H9 (cell line): ENCODE data around the gene TPRX1. TPM values are rescaled to one million over a fixed set of nuclear protein-coding genes. Genes with fewer than 3 reads are reported as not detected.
"Not testable (repeated sequence)": the region's sequence is repeated elsewhere in the genome, so short reads cannot be mapped to it uniquely, and the experiment has no call there.

ENCODE experiments used
- DNase-seq: peaks from one replicate; pipeline ENCODE4 v3.0.0-alpha.2; 2017
- H2AFZ ChIP-seq: one replicate; pipeline ENCODE4 v1.6.1; 2013; ENCODE audit warnings: mild to moderate bottlenecking, low read length, control low read depth, moderate library complexity
- H2AK5ac ChIP-seq: 2 replicates; pipeline ENCODE4 v1.6.1; 2013; ENCODE audit warnings: low read length, control low read depth, mixed read lengths; ENCODE audit not compliant: insufficient read length
- H2BK120ac ChIP-seq: one replicate; pipeline ENCODE4 v1.6.1; 2013; ENCODE audit warnings: low read depth, mild to moderate bottlenecking, low read length, control low read depth, inconsistent platforms; ENCODE audit not compliant: poor library complexity, severe bottlenecking
- H2BK12ac ChIP-seq: 2 replicates; pipeline ENCODE4 v1.6.1; 2013; ENCODE audit warnings: low read length, control low read depth, mixed read lengths, low read depth; ENCODE audit not compliant: insufficient read length
- H2BK15ac ChIP-seq: 2 replicates; pipeline ENCODE4 v1.6.1; 2013; ENCODE audit warnings: low read depth, low read length, control low read depth
- H2BK20ac ChIP-seq: one replicate; pipeline ENCODE4 v1.6.1; 2013; ENCODE audit warnings: low read depth, mild to moderate bottlenecking, low read length, control low read depth, inconsistent platforms; ENCODE audit not compliant: poor library complexity, severe bottlenecking
- H2BK5ac ChIP-seq: 2 replicates; pipeline ENCODE4 v1.6.1; 2013; ENCODE audit warnings: low read length, control low read depth, mixed read lengths; ENCODE audit not compliant: insufficient read length
- H3K14ac ChIP-seq: 2 replicates; pipeline ENCODE4 v1.6.1; 2013; ENCODE audit warnings: low read length, control low read depth; ENCODE audit not compliant: insufficient read depth
- H3K18ac ChIP-seq: 2 replicates; pipeline ENCODE4 v1.6.1; 2013; ENCODE audit warnings: low read depth, mild to moderate bottlenecking, mixed read lengths, low read length, control low read depth; ENCODE audit not compliant: insufficient read length
- H3K23ac ChIP-seq: 2 replicates; pipeline ENCODE4 v1.6.1; 2013; ENCODE audit warnings: low read length, control low read depth, mixed read lengths, low read depth; ENCODE audit not compliant: insufficient read length
- H3K23me2 ChIP-seq: 2 replicates; pipeline ENCODE4 v1.6.1; 2013; ENCODE audit warnings: low read depth, mild to moderate bottlenecking, mixed read lengths, low read length, control low read depth; ENCODE audit not compliant: insufficient read length, poor library complexity, severe bottlenecking
- H3K27ac ChIP-seq: 2 replicates; pipeline ENCODE4 v1.5.1; 2013; ENCODE audit warnings: low read length, control low read depth, mixed read lengths, low read depth; ENCODE audit not compliant: insufficient read length
- H3K27me3 ChIP-seq: 2 replicates; pipeline ENCODE4 v1.6.1; 2013; ENCODE audit warnings: low read length, control low read depth, inconsistent platforms; ENCODE audit not compliant: insufficient read depth
- H3K4ac ChIP-seq: 2 replicates; pipeline ENCODE4 v1.6.1; 2013; ENCODE audit warnings: low read depth, mild to moderate bottlenecking, control low read depth, inconsistent platforms, low read length, moderate library complexity
- H3K4me1 ChIP-seq: 2 replicates; pipeline ENCODE4 v1.6.1; 2013; ENCODE audit warnings: low read length, control low read depth, inconsistent platforms; ENCODE audit not compliant: insufficient read depth
- H3K4me2 ChIP-seq: 2 replicates; pipeline ENCODE4 v1.6.1; 2013; ENCODE audit warnings: low read length, control low read depth, mixed read lengths; ENCODE audit not compliant: insufficient read length, insufficient read depth
- H3K56ac ChIP-seq: 2 replicates; pipeline ENCODE4 v1.6.1; 2013; ENCODE audit warnings: low read depth, mild to moderate bottlenecking, mixed read lengths, low read length, control low read depth; ENCODE audit not compliant: insufficient read length
- H3K79me1 ChIP-seq: 2 replicates; pipeline ENCODE4 v1.6.1; 2013; ENCODE audit warnings: low read depth, mild to moderate bottlenecking, moderate library complexity, low read length, control low read depth, inconsistent platforms; ENCODE audit not compliant: insufficient read depth, poor library complexity, severe bottlenecking
- H3K79me2 ChIP-seq: 2 replicates; pipeline ENCODE4 v1.6.1; 2013; ENCODE audit warnings: low read length, control low read depth, inconsistent platforms; ENCODE audit not compliant: insufficient read depth
- H3K9ac ChIP-seq: 2 replicates; pipeline ENCODE4 v1.6.1; 2013; ENCODE audit warnings: low read length, control low read depth, mixed read lengths; ENCODE audit not compliant: insufficient read length; ENCODE audit errors: extremely low read depth
- H3K9me3 ChIP-seq: one replicate; pipeline ENCODE4 v1.6.1; 2013; ENCODE audit warnings: low read depth, low read length, inconsistent platforms; ENCODE audit not compliant: control insufficient read depth
- H3T11ph ChIP-seq: one replicate; pipeline ENCODE4 v1.6.1; 2013; ENCODE audit warnings: mild to moderate bottlenecking, low read length, control low read depth, inconsistent platforms
- H4K20me1 ChIP-seq: one replicate; pipeline ENCODE4 v1.6.1; 2013; ENCODE audit not compliant: control insufficient read depth, insufficient read length, insufficient read depth
- H4K5ac ChIP-seq: 2 replicates; pipeline ENCODE4 v1.6.1; 2013; ENCODE audit warnings: low read depth, mild to moderate bottlenecking, mixed read lengths, low read length, control low read depth; ENCODE audit not compliant: insufficient read length
- H4K8ac ChIP-seq: replicated peaks from 2 replicates; pipeline ENCODE4 v1.6.1; 2013; ENCODE audit warnings: low read length, control low read depth, mixed read lengths, low read depth; ENCODE audit not compliant: insufficient read length
- H4K91ac ChIP-seq: 2 replicates; pipeline ENCODE4 v1.6.1; 2013; ENCODE audit warnings: low read depth, mild to moderate bottlenecking, moderate library complexity, mixed read lengths, low read length, control low read depth; ENCODE audit not compliant: insufficient read length
- H3K27ac Mint-ChIP-seq, 3 experiments: 2 replicates in 2 of 3; 3 replicates in 1 of 3; pipeline ENCODE4 v1.8.0; 2020 to 2021; ENCODE audit warnings: mixed read lengths in 3 of 3, mild to moderate bottlenecking in 1 of 3, moderate library complexity in 1 of 3
- H3K27me3 Mint-ChIP-seq: 2 replicates; pipeline ENCODE4 v1.8.0; 2021; ENCODE audit warnings: low read depth, mild to moderate bottlenecking, moderate library complexity, mixed read lengths
- H3K36me3 Mint-ChIP-seq, 3 experiments: 2 replicates in 2 of 3; 3 replicates in 1 of 3; pipeline ENCODE4 v1.8.0; 2020 to 2021; ENCODE audit warnings: low read depth in 3 of 3, mixed read lengths in 3 of 3; ENCODE audit not compliant: insufficient read depth in 1 of 3
- H3K4me1 Mint-ChIP-seq, 2 experiments: 2 replicates each; pipeline ENCODE4 v1.8.0; 2020; ENCODE audit warnings: mixed read lengths in 2 of 2
- H3K4me3 Mint-ChIP-seq, 2 experiments: 2 replicates in 1 of 2; 3 replicates in 1 of 2; pipeline ENCODE4 v1.8.0; 2020 to 2021; ENCODE audit warnings: mild to moderate bottlenecking in 2 of 2, mixed read lengths in 2 of 2, moderate library complexity in 1 of 2
- H3K9me3 Mint-ChIP-seq, 2 experiments: 2 replicates in 1 of 2; 3 replicates in 1 of 2; pipeline ENCODE4 v1.8.0; 2020; ENCODE audit warnings: mild to moderate bottlenecking in 2 of 2, mixed read lengths in 2 of 2, moderate library complexity in 1 of 2
- WGBS: extraction: QIAGEN DNeasy Blood & Tissue Kit; methylation state at CpG from one replicate; pipeline ENCODE4 v1.1.7; 2013; ENCODE audit warnings: missing lambda C conversion rate, low lambda C conversion rate, mixed read lengths; ENCODE audit not compliant: insufficient read length; ENCODE audit errors: extremely low coverage; 5-methylcytosine and 5-hydroxymethylcytosine counted together
- total RNA-seq: library from RNA; stranded (reverse); gene quantifications from 2 replicates; pipeline ENCODE4 v1.2.1, GENCODE V29; 2021

Gene TPRX1
- total RNA-seq, 1 experiment from 2014 or later: not detected

DNA sequence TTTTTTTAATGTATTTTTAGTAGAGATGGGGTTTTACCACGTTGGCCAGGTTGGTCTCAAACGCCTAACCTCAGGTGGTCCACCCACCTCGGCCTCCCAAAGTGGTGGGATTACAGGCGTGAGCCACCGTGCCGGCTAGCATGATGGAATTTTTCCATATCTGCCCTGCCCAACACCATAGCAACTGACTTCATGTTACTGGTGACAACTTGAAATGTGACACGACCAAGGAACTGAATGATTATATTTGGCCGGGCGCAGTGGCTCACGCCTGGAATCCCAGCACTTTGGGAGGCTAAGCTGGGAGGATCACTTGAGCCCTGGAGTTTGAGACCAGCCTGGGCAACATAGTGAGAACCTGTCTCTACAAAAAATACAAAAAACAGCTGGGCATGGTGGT lies 17.0 kb downstream of the TPRX1 start:
- not testable (repeated sequence) for DNase-seq, H3K79me2 ChIP-seq, H3K9ac ChIP-seq, H2BK5ac ChIP-seq, H2AK5ac ChIP-seq, H3K4me3 Mint-ChIP-seq, H3K9me3 Mint-ChIP-seq, H2BK20ac ChIP-seq, H3K79me1 ChIP-seq, H3K23me2 ChIP-seq, H3K4ac ChIP-seq, H4K5ac ChIP-seq, H3K18ac ChIP-seq, H3T11ph ChIP-seq, H3K56ac ChIP-seq, H3K23ac ChIP-seq, H2BK15ac ChIP-seq, H3K4me1 ChIP-seq, H3K9me3 ChIP-seq, H4K8ac ChIP-seq, H4K91ac ChIP-seq, H3K27ac Mint-ChIP-seq, H2BK12ac ChIP-seq, H4K20me1 ChIP-seq, H3K27me3 Mint-ChIP-seq, H2BK120ac ChIP-seq, H2AFZ ChIP-seq, H3K27me3 ChIP-seq, H3K4me2 ChIP-seq, H3K27ac ChIP-seq, H3K14ac ChIP-seq
- no CpG with 5 or more reads among the region's 10 CpGs for WGBS
- Mint-ChIP-seq H3K4me1 (peaks cover 14 to 22% of the 10 kb centered on the region in 2 experiments), H3K36me3 (peaks cover 22 to 43% (median 41%) of the 10 kb centered on the region in 3 experiments)
